ENCODE results near the gene APOE.

DNA sequence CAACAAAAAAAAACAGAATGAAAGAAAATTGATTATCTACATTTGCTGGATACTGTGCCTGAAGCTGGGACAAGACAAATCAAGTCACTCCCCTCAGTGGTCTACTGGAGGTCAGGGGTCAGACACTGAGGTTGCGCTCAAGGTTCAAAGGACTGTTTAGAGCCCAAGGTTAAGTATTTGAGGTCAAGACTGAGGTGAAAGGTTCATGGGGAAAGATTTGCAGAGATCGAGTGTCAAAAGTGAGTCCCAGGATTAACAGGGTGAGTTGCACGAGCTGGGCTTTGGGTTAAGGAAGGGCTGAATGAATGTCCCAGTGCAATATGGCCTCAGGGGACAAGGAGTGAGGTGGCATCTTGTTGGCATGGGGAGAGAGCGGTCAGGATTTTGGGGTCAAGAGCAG is 17.9 kb upstream of the APOE start:
- TF ChIP-seq, protein P1, sequence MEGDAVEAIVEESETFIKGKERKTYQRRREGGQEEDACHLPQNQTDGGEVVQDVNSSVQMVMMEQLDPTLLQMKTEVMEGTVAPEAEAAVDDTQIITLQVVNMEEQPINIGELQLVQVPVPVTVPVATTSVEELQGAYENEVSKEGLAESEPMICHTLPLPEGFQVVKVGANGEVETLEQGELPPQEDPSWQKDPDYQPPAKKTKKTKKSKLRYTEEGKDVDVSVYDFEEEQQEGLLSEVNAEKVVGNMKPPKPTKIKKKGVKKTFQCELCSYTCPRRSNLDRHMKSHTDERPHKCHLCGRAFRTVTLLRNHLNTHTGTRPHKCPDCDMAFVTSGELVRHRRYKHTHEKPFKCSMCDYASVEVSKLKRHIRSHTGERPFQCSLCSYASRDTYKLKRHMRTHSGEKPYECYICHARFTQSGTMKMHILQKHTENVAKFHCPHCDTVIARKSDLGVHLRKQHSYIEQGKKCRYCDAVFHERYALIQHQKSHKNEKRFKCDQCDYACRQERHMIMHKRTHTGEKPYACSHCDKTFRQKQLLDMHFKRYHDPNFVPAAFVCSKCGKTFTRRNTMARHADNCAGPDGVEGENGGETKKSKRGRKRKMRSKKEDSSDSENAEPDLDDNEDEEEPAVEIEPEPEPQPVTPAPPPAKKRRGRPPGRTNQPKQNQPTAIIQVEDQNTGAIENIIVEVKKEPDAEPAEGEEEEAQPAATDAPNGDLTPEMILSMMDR (IDR thresholded peaks at IDR 0.05) = no peak
- TF ChIP-seq POLR2A (IDR thresholded peaks at IDR 0.05) = no peak
- no peak for TF ChIP-seq POLR2AphosphoS5 (IDR thresholded peaks at IDR 0.05)
- no peak for TF ChIP-seq EP300 (IDR thresholded peaks at IDR 0.05)
